Hematopoietic multipotent progenitor cell treated with erythropoietin and hydrocortisone succinate and interleukin-3 and kit ligand, for 4 days (in vitro differentiated cells): Measurements from ENCODE around the gene METTL23.

Experiments used
- DNase-seq: peaks from one replicate; pipeline ENCODE4 v3.0.0-alpha.2; 2015

The METTL23 gene

GRCh38 chr17:76775021-76775600, 48.5 kb downstream of the METTL23 start:
- DNase-seq, result no peak

- peak; percentile 15 for DNase-seq
Observed at GRCh38 chr17:76781056-76781982, 54.7 kb downstream of the METTL23 start.

GRCh38 chr17:76783146-76783545, 56.5 kb downstream of the METTL23 start:
- no peak for DNase-seq
